AG04450 (cell line): ENCODE data around the gene SFXN4. TPM values are rescaled to one million over a fixed set of nuclear protein-coding genes. Genes with fewer than 3 reads are reported as not detected.

ENCODE experiments used
- CTCF ChIA-PET: fragments of 300-600, 350-600 bp; formaldehyde crosslinking; extraction: SDS; loops from one replicate; lab custom pipeline; 2022; ENCODE audit warnings: antibody characterized with exemption, inconsistent platforms; lab: Charles Lee
- POLR2A ChIA-PET: fragments of 350-600 bp; formaldehyde crosslinking; extraction: SDS; loops from one replicate; lab custom pipeline; 2021; ENCODE audit warnings: antibody characterized with exemption, inconsistent platforms; lab: Yijun Ruan, JAX
- DNase-seq: peaks from one replicate; pipeline ENCODE4 v3.0.0-alpha.2; 2011; ENCODE audit warnings: low read depth, low spot score
- H3K27ac ChIP-seq: one replicate; pipeline ENCODE4 v1.5.1; 2012; ENCODE audit warnings: low read depth, low read length, control low read depth
- H3K27me3 ChIP-seq: one replicate; pipeline ENCODE4 v1.6.0; 2012; ENCODE audit warnings: low read length; ENCODE audit not compliant: control insufficient read depth, insufficient read depth
- H3K4me3 ChIP-seq: 2 replicates; pipeline ENCODE4 v1.5.1; 2011; ENCODE audit warnings: mild to moderate bottlenecking, low read depth, low read length, control low read depth
- H3K9me3 ChIP-seq: 2 replicates; pipeline ENCODE4 v1.5.1; 2012; ENCODE audit warnings: low read length; ENCODE audit not compliant: control insufficient read depth, insufficient read depth
- CTCF ChIP-seq: IDR thresholded peaks from 2 replicates; pipeline ENCODE4 v1.5.1; 2011; ENCODE audit warnings: low read depth, low read length, control low read depth, inconsistent platforms
- polyA plus RNA-seq: library from polyadenylated mRNA; depleted of rRNA; stranded (reverse); fragments of >200 nt; gene quantifications from 2 replicates; pipeline ENCODE4 v1.2.3, GENCODE V29; 2011

Gene SFXN4
- polyA plus RNA-seq, 1 experiment = 17.1 TPM

GRCh38 chr10:119207366-119207666, 41.8 kb upstream of the SFXN4 start, which contains the start of gene GRK5:
Gene GRK5 (plus strand): TSS chr10:119207571. CDS start chr10:119207918, 347 bp downstream.
- CTCF ChIA-PET = interaction anchor here (0.5 to 2.1 kb wide), 14 partner anchors 9 to 336 kb away, joined by 3 to 14 read pairs (median 3); partner anchors contain the start of gene RGS10

GRCh38 chr10:119206603-119207365, 41.3 kb upstream of the SFXN4 start:
- Histone ChIP-seq H3K27me3 (no peaks in the 10 kb centered on the region), H3K4me3 (peak overlapping the region; percentile 62), H3K9me3 (no peaks in the 10 kb centered on the region; the same call in 1 of the 2 replicates), H3K27ac (peak overlapping the region; percentile 47)
- no peak for DNase-seq
- POLR2A ChIA-PET = interaction anchor here (0.5 to 1.5 kb wide), 20 partner anchors 9 to 336 kb away, joined by 3 to 10 read pairs (median 4); no protein-coding TSS in a partner anchor
- CTCF ChIA-PET = interaction anchor here (0.5 to 2.1 kb wide), 23 partner anchors 9 to 652 kb away, joined by 3 to 14 read pairs (median 3); partner anchors contain the start of gene RGS10
- TF ChIP-seq CTCF = peak; percentile 50

More at GRCh38 chr10:119207366-119207666, 41.8 kb upstream of the SFXN4 start, which contains the start of gene GRK5:
- TF ChIP-seq CTCF = no peak
- Histone ChIP-seq H3K4me3 (peak within 1 kb of the TSS; percentile 85), H3K27ac (peak within 1 kb of the TSS; percentile 47), H3K27me3 (no peaks in the 10 kb centered on the region), H3K9me3 (no peaks in the 10 kb centered on the region; the same call in 1 of the 2 replicates)
- POLR2A ChIA-PET = interaction anchor here (0.6 to 1.5 kb wide), 18 partner anchors 10 to 336 kb away, joined by 3 to 10 read pairs (median 4); no protein-coding TSS in a partner anchor
- DNase-seq = peak; percentile 92

- ChIA-PET CTCF (interaction anchor here (0.5 to 2.1 kb wide), 19 partner anchors 9 to 652 kb away, joined by 3 to 14 read pairs (median 3); no protein-coding TSS in a partner anchor), POLR2A (interaction anchor here (0.5 to 1.4 kb wide), 7 partner anchors 12 to 288 kb away, joined by 3 to 9 read pairs (median 3); no protein-coding TSS in a partner anchor)
- H3K27me3 ChIP-seq = no peaks in the 10 kb centered on the region
- H3K4me3 ChIP-seq = peak overlapping the region; percentile 62
- H3K9me3 ChIP-seq = no peaks in the 10 kb centered on the region; the same call in 1 of the 2 replicates
- TF ChIP-seq CTCF = no peak
- H3K27ac ChIP-seq = peak overlapping the region; percentile 47
- DNase-seq = no peak
These were observed 40.5 kb upstream of the SFXN4 start for GRCh38 chr10:119205894-119206602.

GRCh38 chr10:119203006-119203405, 37.5 kb upstream of the SFXN4 start:
- H3K27me3 ChIP-seq = no peaks in the 10 kb centered on the region
- no peak for DNase-seq
- ChIA-PET POLR2A (interaction anchor here (0.8 to 1.2 kb wide), 3 partner anchors 13 to 340 kb away, joined by 3 read pairs; partner anchors contain the start of gene RGS10), CTCF (interaction anchor here (0.7 to 1.9 kb wide), 7 partner anchors 187 to 340 kb away, joined by 3 to 10 read pairs (median 4); partner anchors contain the start of gene RGS10)
- H3K27ac ChIP-seq = peak overlapping the region; percentile 57
- no peaks in the 10 kb centered on the region; the same call in 1 of the 2 replicates for H3K9me3 ChIP-seq
- no peak overlapping the region for H3K4me3 ChIP-seq
- no peak for TF ChIP-seq CTCF
